Esophagus (tissue), 2 donors: Measurements from ENCODE around the gene ENHO. TPM values are rescaled to one million over a fixed set of nuclear protein-coding genes. Genes with fewer than 3 reads are reported as not detected.

Experiments
- H3K27ac ChIP-seq, 2 donors: one replicate each; pipeline ENCODE4 v1.5.1; 2013; ENCODE audit warnings: low read depth in 2 of 2, mild to moderate bottlenecking in 2 of 2, inconsistent platforms in 1 of 2, low read length in 1 of 2, moderate library complexity in 1 of 2
- H3K27me3 ChIP-seq, 2 donors: one replicate each; pipeline ENCODE4 v1.6.1; 2013; ENCODE audit warnings: low read length in 2 of 2, control low read depth in 1 of 2, mild to moderate bottlenecking in 1 of 2; ENCODE audit not compliant: insufficient read depth in 2 of 2, control insufficient read depth in 1 of 2
- H3K36me3 ChIP-seq, 2 donors: one replicate each; pipeline ENCODE4 v1.6.1; 2013; ENCODE audit warnings: low read length in 1 of 2; ENCODE audit not compliant: control insufficient read depth in 2 of 2, insufficient read depth in 2 of 2
- H3K4me1 ChIP-seq, 2 donors: one replicate each; pipeline ENCODE4 v1.6.1; 2013; ENCODE audit warnings: low read length in 1 of 2; ENCODE audit not compliant: control insufficient read depth in 2 of 2, insufficient read depth in 2 of 2
- H3K4me3 ChIP-seq, 2 donors: one replicate each; pipeline ENCODE4 v1.5.1; 2013; ENCODE audit warnings: low read length in 2 of 2, mild to moderate bottlenecking in 2 of 2, low read depth in 1 of 2, moderate library complexity in 1 of 2
- H3K9me3 ChIP-seq, 2 donors: one replicate each; pipeline ENCODE4 v1.6.1; 2013; ENCODE audit warnings: mild to moderate bottlenecking in 2 of 2, low read depth in 1 of 2, low read length in 1 of 2, moderate library complexity in 1 of 2; ENCODE audit not compliant: control insufficient read depth in 2 of 2, insufficient read depth in 1 of 2
- WGBS, 2 donors: extraction: QIAGEN DNeasy Blood & Tissue Kit; methylation state at CpG; one replicate each; pipeline ENCODE4 v1.1.7; 2013; 5-methylcytosine and 5-hydroxymethylcytosine counted together
- polyA plus RNA-seq, 2 donors: library from polyadenylated mRNA; stranded (reverse); fragments of 200-250 nt; gene quantifications; one replicate each; pipeline ENCODE4 v1.2.3, GENCODE V29; 2013
- donor health status: healthy with polysubstance abuse.
- donor health status: Bipolar disorder and iron deficiency.

ENHO gene
- polyA plus RNA-seq, 2 donors: 0.31 to 0.39 TPM

DNA sequence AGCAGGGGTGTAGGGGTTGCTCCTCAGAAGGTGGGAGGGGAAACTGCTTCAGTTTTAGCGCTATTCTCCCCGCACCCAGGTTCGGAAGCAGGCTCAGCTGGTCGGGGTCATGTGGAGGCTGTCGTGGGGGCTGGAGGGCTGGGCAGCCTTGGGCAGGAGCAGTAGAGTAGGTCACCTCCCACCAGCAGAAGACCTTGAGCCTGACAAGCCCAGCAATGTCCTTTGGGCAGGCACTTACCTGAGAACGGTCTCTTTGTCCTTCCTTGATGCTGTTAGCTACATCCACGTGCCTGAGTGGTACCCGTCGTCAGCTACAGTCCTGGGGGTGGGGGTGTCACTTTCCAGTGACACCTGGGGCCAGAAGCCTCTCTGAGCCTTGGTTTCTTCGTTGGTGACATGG, 20.3 kb downstream of the ENHO start:
- no peak overlapping the region for H3K4me3 ChIP-seq
- WGBS, 2 donors: 38 to 49% methylated on average over 10 of the region's 10 CpGs
- H3K27ac ChIP-seq: no peak overlapping the region

DNA sequence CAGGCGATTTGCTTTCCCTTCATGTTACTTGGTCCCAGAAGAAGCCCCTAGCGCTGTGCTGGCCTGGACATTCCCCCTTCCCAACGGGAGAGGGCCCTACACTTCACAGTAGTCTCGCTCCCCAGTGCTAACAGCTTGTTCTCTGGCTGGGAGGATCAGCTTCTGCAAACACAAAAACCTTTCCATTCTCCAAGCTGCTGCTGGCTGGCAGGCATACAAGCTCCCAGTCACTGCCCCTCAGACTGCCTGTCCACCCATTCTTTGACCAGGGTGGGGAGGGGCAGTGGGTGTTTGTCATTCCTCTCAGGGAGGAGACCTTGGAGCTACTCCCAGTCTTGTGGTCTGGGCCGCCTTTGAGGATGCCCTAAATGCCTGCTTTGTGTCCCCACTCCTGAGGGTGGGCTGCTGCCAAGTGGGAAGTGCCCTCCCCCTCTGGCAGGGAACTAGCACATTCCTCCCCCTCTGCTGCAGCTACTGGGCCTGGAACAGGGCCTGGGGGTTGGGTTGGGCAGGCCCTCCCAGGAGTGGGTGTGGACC, 20.8 kb downstream of the ENHO start:
- WGBS, 2 donors: 17 to 24% methylated on average over 5 of the region's 5 CpGs
- Histone ChIP-seq H3K36me3 (no peaks in the 10 kb centered on the region), H3K27me3 (no peaks in the 10 kb centered on the region), H3K4me1 (peaks cover 3 to 4% of the 10 kb centered on the region in 2 donors), H3K9me3 (no peaks in the 10 kb centered on the region), H3K27ac (no peak overlapping the region), H3K4me3 (no peak overlapping the region)

More for the DNA sequence above, 20.3 kb downstream of the ENHO start:
- Histone ChIP-seq H3K4me1 (peaks cover 3 to 4% of the 10 kb centered on the region in 2 donors), H3K36me3 (no peaks in the 10 kb centered on the region), H3K27me3 (no peaks in the 10 kb centered on the region), H3K9me3 (no peaks in the 10 kb centered on the region)

DNA sequence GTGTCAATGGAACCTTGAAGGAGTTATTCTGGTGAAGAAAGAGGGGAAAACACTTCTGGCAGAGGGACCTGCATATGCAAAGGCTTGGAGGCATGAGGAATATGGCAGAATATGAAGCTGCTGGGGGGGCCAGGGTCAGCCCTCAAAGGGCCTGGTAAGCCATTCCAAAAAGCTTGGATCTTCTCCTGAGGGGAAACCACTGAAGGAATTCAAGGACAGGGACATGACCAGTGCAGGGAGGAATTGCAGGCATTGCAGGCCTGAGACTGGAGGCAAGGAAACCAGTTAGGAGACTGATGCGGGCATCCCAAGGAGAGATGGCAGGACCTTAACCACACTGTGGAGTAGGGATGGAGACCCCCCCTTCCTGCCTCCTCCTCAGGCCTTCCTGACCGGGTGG, 21.4 kb downstream of the ENHO start:
- no peaks in the 10 kb centered on the region for H3K36me3 ChIP-seq
- H3K4me1 ChIP-seq: peaks cover 3 to 4% of the 10 kb centered on the region in 2 donors
- 54 to 59% methylated on average over 2 of the region's 2 CpGs for WGBS, 2 donors
- no peak overlapping the region for H3K4me3 ChIP-seq
- no peaks in the 10 kb centered on the region for H3K9me3 ChIP-seq
- H3K27me3 ChIP-seq: no peaks in the 10 kb centered on the region
- no peak overlapping the region for H3K27ac ChIP-seq

DNA sequence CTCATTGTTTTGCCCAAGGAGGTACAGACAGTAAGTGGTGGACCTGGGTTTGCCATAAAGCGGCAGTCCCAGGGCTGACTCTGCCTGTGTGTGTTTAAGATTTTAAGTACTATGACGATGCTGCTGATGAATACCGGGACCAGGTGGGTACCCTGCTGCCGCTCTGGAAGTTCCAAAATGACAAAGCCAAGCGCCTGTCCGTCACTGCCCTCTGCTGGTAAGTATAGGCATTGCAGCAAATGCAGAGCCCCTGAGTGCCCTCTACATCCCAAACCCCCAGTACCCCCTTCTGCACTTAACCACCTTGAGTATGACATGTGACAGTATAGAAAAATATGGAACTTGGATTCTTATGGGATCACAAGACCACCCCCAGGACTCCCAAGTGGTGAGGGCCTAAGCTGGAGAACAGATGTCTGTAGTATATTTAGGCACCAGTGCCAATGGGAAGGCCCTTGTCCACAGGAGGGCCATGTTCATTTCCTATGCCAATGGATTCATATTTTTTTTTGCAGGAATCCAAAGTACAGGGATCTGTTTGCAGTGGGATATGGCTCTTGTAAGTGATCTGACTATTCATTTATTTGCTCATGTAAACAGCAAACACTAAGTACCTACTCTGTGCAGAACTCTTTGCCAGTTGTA, 22.0 kb downstream of the ENHO start:
- H3K27ac ChIP-seq: no peak overlapping the region
- no peaks in the 10 kb centered on the region for H3K27me3 ChIP-seq
- H3K4me3 ChIP-seq: no peak overlapping the region
- no peaks in the 10 kb centered on the region for H3K9me3 ChIP-seq
- 0 to 4% methylated on average over 6 of the region's 6 CpGs for WGBS, 2 donors
- H3K36me3 ChIP-seq: no peaks in the 10 kb centered on the region
- peaks cover 3 to 4% of the 10 kb centered on the region in 2 donors for H3K4me1 ChIP-seq

DNA sequence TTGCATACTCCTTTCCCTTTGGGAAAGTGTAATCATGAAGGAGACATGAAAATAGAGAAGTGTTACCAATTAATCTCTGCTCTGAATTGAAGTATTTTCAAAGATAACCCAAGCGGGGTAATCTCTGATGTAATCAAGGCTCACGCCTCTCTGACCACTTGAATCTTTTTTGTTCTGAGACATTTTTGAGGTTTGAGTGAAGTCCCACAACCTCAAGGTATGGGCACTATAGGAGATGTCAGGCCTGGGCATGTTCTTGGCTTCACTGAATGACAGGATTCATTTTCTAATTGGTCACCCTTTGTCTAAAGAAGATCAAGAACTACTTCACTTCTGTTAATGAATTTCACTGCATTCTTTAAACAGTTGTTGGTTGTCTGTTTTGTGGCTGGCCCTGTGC, 23.7 kb downstream of the ENHO start:
- Histone ChIP-seq H3K4me3 (no peak overlapping the region), H3K9me3 (no peaks in the 10 kb centered on the region)
- WGBS, 2 donors: 65 to 70% methylated on average over 2 of the region's 2 CpGs

DNA sequence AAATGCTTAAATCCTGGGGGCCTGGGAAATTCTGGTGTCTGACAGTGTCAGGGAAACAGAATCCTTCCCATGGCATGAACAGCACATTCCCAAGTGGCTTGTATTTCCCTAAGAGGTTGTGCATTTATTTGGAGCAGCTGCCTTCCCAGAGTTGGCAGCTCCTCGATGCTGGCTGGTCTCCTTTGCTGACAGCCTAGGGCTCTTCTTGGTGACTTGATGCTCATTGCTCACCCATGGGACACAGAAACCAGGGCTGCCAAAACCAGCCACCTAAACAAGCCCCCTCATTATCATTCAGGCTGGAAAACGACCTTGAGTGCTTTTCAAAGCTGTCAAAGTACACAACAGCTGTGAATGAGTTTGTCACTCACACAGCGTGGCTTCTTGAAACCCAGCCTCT, 24.2 kb downstream of the ENHO start:
- Histone ChIP-seq H3K9me3 (no peaks in the 10 kb centered on the region), H3K36me3 (no peaks in the 10 kb centered on the region), H3K4me1 (peaks cover 3 to 4% of the 10 kb centered on the region in 2 donors), H3K4me3 (no peak overlapping the region), H3K27me3 (no peaks in the 10 kb centered on the region), H3K27ac (no peak overlapping the region)
- WGBS, 2 donors: 31 to 38% methylated on average over 3 of the region's 3 CpGs

More for the DNA sequence above, 23.7 kb downstream of the ENHO start:
- peaks cover 3 to 4% of the 10 kb centered on the region in 2 donors for H3K4me1 ChIP-seq
- no peak overlapping the region for H3K27ac ChIP-seq
- no peaks in the 10 kb centered on the region for H3K27me3 ChIP-seq
- no peaks in the 10 kb centered on the region for H3K36me3 ChIP-seq

DNA sequence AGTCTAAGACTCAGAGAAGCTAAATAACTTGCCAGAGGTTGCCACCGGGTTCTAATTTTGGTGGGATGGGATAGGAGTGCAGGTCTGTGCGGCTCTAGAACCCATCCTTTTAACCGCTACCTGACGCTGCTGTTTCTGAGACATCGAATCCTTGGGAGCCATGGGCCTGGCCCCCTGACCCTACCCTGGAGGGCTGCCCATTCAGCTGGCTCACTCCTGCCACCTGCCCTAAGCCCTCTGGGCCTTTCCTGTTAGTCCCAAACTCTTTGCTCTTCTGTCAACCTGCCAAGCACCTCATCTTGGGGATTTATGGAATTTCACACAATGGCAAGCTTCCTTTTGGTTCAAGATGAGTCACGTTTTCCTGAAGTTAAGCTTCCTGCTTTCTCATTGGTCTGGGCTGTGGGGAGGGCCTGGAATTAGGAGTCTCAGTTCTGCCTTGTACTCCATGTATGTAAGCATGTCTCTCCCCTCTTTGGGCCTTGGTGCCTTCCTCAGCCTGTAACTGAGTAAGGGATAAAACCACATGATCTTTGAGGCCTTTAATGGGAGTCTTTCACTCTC, 26.6 kb downstream of the ENHO start:
- WGBS, 2 donors: 76 to 80% methylated on average over 6 of the region's 6 CpGs
- Histone ChIP-seq H3K4me3 (no peak overlapping the region), H3K27ac (no peak overlapping the region), H3K9me3 (no peaks in the 10 kb centered on the region), H3K36me3 (no peaks in the 10 kb centered on the region), H3K27me3 (no peaks in the 10 kb centered on the region), H3K4me1 (no peaks in the 10 kb centered on the region)

DNA sequence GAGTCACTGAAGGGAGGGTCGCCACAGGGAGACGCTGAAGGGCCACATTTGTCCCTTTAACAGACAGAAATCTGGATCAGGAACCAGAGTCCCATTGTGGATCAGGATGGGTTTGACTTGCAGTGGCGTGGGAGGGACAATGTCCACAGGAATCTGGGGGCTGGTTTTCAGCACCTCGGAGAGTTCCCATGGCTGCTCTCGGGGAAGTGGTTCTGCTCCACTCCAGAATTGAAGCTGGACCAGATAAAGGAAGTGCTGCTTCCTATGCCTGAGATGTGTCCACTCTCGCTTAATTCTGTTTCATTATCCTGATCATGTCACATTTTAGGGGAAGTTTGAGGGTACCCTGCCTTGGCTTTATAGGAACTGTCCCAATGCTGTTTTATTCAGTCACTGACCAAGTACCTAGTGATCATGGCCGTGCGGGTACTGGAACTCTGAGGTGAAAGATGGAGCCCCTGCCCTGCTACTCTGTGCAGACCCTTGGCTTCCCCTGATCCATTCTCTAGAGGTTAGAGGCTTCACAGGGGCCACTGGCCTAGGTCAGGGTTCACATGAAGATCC, 28.7 kb downstream of the ENHO start:
- H3K9me3 ChIP-seq: no peaks in the 10 kb centered on the region
- no peaks in the 10 kb centered on the region for H3K4me1 ChIP-seq
- 35 to 37% methylated on average over 8 of the region's 8 CpGs for WGBS, 2 donors
- no peaks in the 10 kb centered on the region for H3K36me3 ChIP-seq
- H3K4me3 ChIP-seq: no peak overlapping the region
- H3K27me3 ChIP-seq: no peaks in the 10 kb centered on the region
- H3K27ac ChIP-seq: no peak overlapping the region

DNA sequence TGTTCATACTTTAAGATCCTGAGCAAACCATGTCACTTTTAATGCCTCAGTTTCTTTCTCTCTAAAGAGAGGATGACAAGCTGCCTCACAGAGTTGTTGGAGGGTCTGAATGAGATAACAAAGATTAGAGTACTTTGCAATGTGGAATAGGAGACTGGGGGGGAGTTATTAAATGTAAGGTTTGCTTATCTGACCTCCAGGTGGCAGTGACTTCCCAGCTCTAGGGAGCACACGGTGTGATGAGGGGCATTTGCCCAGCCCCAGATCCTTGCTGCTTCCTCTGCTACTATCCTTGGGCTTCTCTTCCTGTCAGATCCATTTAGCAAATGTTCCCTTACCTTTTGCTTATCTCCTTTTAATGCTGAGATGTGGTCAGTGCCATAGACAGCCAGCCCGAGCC, 30.7 kb downstream of the ENHO start:
- WGBS, 2 donors: 14 to 34% methylated on average over 2 of the region's 2 CpGs

More for the DNA sequence above, 30.7 kb downstream of the ENHO start:
- H3K4me1 ChIP-seq: no peaks in the 10 kb centered on the region
- no peak overlapping the region for H3K4me3 ChIP-seq
- no peaks in the 10 kb centered on the region for H3K9me3 ChIP-seq
- no peaks in the 10 kb centered on the region for H3K36me3 ChIP-seq
- no peaks in the 10 kb centered on the region for H3K27me3 ChIP-seq
- no peak overlapping the region for H3K27ac ChIP-seq
